Prostate gland (tissue), 2 donors: ENCODE data around the gene PPM1F.

Experiments
- CTCF ChIP-seq, 4 experiments: fragments of 200-600 bp in 2 of 4; fragments of 450-650 bp in 2 of 4; sonication (generic) in 2 of 4; IDR thresholded peaks; 1 replicate in 3 of 4; 2 replicates in 1 of 4; pipeline ENCODE4 v1.5.1; 2016 to 2019; ENCODE audit warnings: antibody characterized with exemption in 4 of 4, mild to moderate bottlenecking in 2 of 4, moderate library complexity in 2 of 4
- POLR2A ChIP-seq: fragments of 450-650 bp; IDR thresholded peaks from one replicate; pipeline ENCODE4 v1.6.1; 2016; ENCODE audit warnings: antibody characterized with exemption, mild to moderate bottlenecking

GRCh38 chr22:21965762-21966288 lies 13.2 kb upstream of the PPM1F start:
- TF ChIP-seq CTCF (IDR thresholded peaks at IDR 0.05) (no peak), POLR2A (no peak)
